Nephron (organoid): ENCODE measurements around the gene LPP.
A peak's percentile ranks its signal among the peaks of the same experiment; 100 is the strongest.

ENCODE experiments used
- H3K27ac Mint-ChIP-seq, 3 experiments: 2 replicates each; pipeline ENCODE4 v1.8.0; 2020; ENCODE audit warnings: mixed read lengths in 3 of 3, mild to moderate bottlenecking in 2 of 3, moderate library complexity in 1 of 3
- H3K27me3 Mint-ChIP-seq: 2 replicates; pipeline ENCODE4 v1.8.0; 2021; ENCODE audit warnings: low read depth, mild to moderate bottlenecking, moderate library complexity, mixed read lengths
- H3K36me3 Mint-ChIP-seq: 2 replicates; pipeline ENCODE4 v1.8.0; 2020; ENCODE audit warnings: low read depth, mixed read lengths
- H3K4me1 Mint-ChIP-seq: 2 replicates; pipeline ENCODE4 v1.8.0; 2020; ENCODE audit warnings: mixed read lengths
- H3K4me3 Mint-ChIP-seq, 3 experiments: 2 replicates each; pipeline ENCODE4 v1.8.0; 2020; ENCODE audit warnings: mild to moderate bottlenecking in 3 of 3, mixed read lengths in 3 of 3, moderate library complexity in 2 of 3
- H3K9me3 Mint-ChIP-seq: 2 replicates; pipeline ENCODE4 v1.8.0; 2020; ENCODE audit warnings: mixed read lengths
- CTCF ChIP-seq, 3 experiments: fragments of 200-600 bp; sonication (generic); IDR thresholded peaks; one replicate each; pipeline ENCODE4 v1.5.0; 2021; ENCODE audit warnings: antibody characterized with exemption in 3 of 3; ENCODE audit not compliant: unreplicated experiment in 3 of 3

The LPP gene

GRCh38 chr3:188206787-188207186 lies 52.8 kb downstream of the LPP start:
- Mint-ChIP-seq H3K27me3 (no peaks in the 10 kb centered on the region), H3K4me3 (no peak overlapping the region), H3K9me3 (no peaks in the 10 kb centered on the region), H3K36me3 (peaks cover 9% of the 10 kb centered on the region), H3K4me1 (peaks cover 30% of the 10 kb centered on the region), H3K27ac (peak overlapping the region; percentile 1 to 51 (median 8))
- no peak for TF ChIP-seq CTCF (IDR thresholded peaks at IDR 0.05; ENCODE audit: unreplicated experiment in 3 of 3)

- no peaks in the 10 kb centered on the region for H3K9me3 Mint-ChIP-seq
- H3K4me1 Mint-ChIP-seq: peaks cover 34% of the 10 kb centered on the region
- no peaks in the 10 kb centered on the region for H3K27me3 Mint-ChIP-seq
- H3K36me3 Mint-ChIP-seq: peaks cover 9% of the 10 kb centered on the region
- H3K4me3 Mint-ChIP-seq: no peak overlapping the region
- peak overlapping the region; percentile 72 to 80 (median 80) for H3K27ac Mint-ChIP-seq
- TF ChIP-seq CTCF (IDR thresholded peaks at IDR 0.05; ENCODE audit: unreplicated experiment in 3 of 3): no peak
These were observed 54.1 kb downstream of the LPP start for GRCh38 chr3:188207941-188208515.

GRCh38 chr3:188208516-188208981 lies 54.6 kb downstream of the LPP start:
- peaks cover 9% of the 10 kb centered on the region for H3K36me3 Mint-ChIP-seq
- no peaks in the 10 kb centered on the region for H3K9me3 Mint-ChIP-seq
- no peaks in the 10 kb centered on the region for H3K27me3 Mint-ChIP-seq
- no peak for TF ChIP-seq CTCF (IDR thresholded peaks at IDR 0.05; ENCODE audit: unreplicated experiment in 3 of 3)
- H3K4me3 Mint-ChIP-seq: no peak overlapping the region
- H3K27ac Mint-ChIP-seq: peak overlapping the region; percentile 72 to 80 (median 80)
- H3K4me1 Mint-ChIP-seq: peaks cover 36% of the 10 kb centered on the region

GRCh38 chr3:188209034-188209433 lies 55.1 kb downstream of the LPP start:
- Mint-ChIP-seq H3K4me1 (peaks cover 37% of the 10 kb centered on the region), H3K9me3 (no peaks in the 10 kb centered on the region), H3K36me3 (peaks cover 9% of the 10 kb centered on the region), H3K27ac (peak overlapping the region; percentile 72 to 80 (median 80)), H3K27me3 (no peaks in the 10 kb centered on the region), H3K4me3 (no peak overlapping the region)
- TF ChIP-seq CTCF (IDR thresholded peaks at IDR 0.05; ENCODE audit: unreplicated experiment in 3 of 3): no peak

GRCh38 chr3:188209740-188210139 lies 55.8 kb downstream of the LPP start:
- no peaks in the 10 kb centered on the region for H3K27me3 Mint-ChIP-seq

More at GRCh38 chr3:188209740-188210139, 55.8 kb downstream of the LPP start:
- Mint-ChIP-seq H3K4me1 (peaks cover 32% of the 10 kb centered on the region), H3K9me3 (no peaks in the 10 kb centered on the region), H3K4me3 (no peak overlapping the region), H3K27ac (peak overlapping the region in 2 of 3 experiments; percentile 24 to 47), H3K36me3 (peaks cover 13% of the 10 kb centered on the region)
- no peak for TF ChIP-seq CTCF (IDR thresholded peaks at IDR 0.05; ENCODE audit: unreplicated experiment in 3 of 3)
